NCI-H1694 (cell line): Measurements from ENCODE around the gene AMT.

Experiments used
- DNase-seq: peaks from one replicate; lab custom pipeline; 2025; lab: John Stamatoyannopoulos, UW

AMT gene

GRCh38 chr3:49422379-49423248, at the start of gene AMT:
AMT (minus strand) TSS chr3:49422473; CDS start chr3:49422450, 23 bp downstream.
- no peak for DNase-seq

GRCh38 chr3:49470714-49471420, 48.6 kb upstream of the AMT start:
- no peak for DNase-seq

- DNase-seq, result peak; percentile 28
Observed at GRCh38 chr3:49469936-49470713, 47.9 kb upstream of the AMT start, which contains the start of gene DAG1. DAG1 (plus strand) TSS chr3:49470267; CDS start chr3:49510535, 40,268 bp downstream.

- no peak for DNase-seq
Observed at GRCh38 chr3:49469037-49469935, 47.0 kb upstream of the AMT start.

- DNase-seq, result no peak
Observed at GRCh38 chr3:49466085-49466484, 43.8 kb upstream of the AMT start.

- DNase-seq, result no peak
Observed at GRCh38 chr3:49465270-49466034, 43.2 kb upstream of the AMT start.

- no peak for DNase-seq
Observed at GRCh38 chr3:49462222-49462621, 39.9 kb upstream of the AMT start.

- no peak for DNase-seq
Observed at GRCh38 chr3:49461443-49462171, 39.3 kb upstream of the AMT start.

- no peak for DNase-seq
Observed at GRCh38 chr3:49460956-49461355, 38.7 kb upstream of the AMT start.

GRCh38 chr3:49460188-49460890, 38.1 kb upstream of the AMT start:
- no peak for DNase-seq

- no peak for DNase-seq
Observed at GRCh38 chr3:49456466-49456865, 34.2 kb upstream of the AMT start.

GRCh38 chr3:49454898-49455681, 32.8 kb upstream of the AMT start:
- no peak for DNase-seq

- no peak for DNase-seq
Observed at GRCh38 chr3:49454458-49454857, 32.2 kb upstream of the AMT start.

- DNase-seq, result no peak
Observed at GRCh38 chr3:49453621-49454020, 31.3 kb upstream of the AMT start.

GRCh38 chr3:49445391-49445790, 23.1 kb upstream of the AMT start:
- no peak for DNase-seq

- no peak for DNase-seq
Observed at GRCh38 chr3:49434731-49435130, 12.5 kb upstream of the AMT start.

- no peak for DNase-seq
Observed at GRCh38 chr3:49428752-49429080, 6.4 kb upstream of the AMT start.

GRCh38 chr3:49427586-49427985, 5.3 kb upstream of the AMT start:
- no peak for DNase-seq

- no peak for DNase-seq
Observed at GRCh38 chr3:49424816-49425215, 2.5 kb upstream of the AMT start.
